ENCODE results near the gene SLC17A7.

- TF ChIP-seq CTCF (IDR thresholded peaks at IDR 0.05) (no peak), EZH2 (IDR thresholded peaks at IDR 0.05; ENCODE audit: borderline replicate concordance, insufficient read depth, low read depth, low read length, poor library complexity, severe bottlenecking) (no peak)
Measured at GRCh38 chr19:49442771-49443365, 1.5 kb upstream of the SLC17A7 start.
